ENCODE measurements around the gene SEC14L2.
"Not testable (repeated sequence)": the region's sequence is repeated elsewhere in the genome, so short reads cannot be mapped to it uniquely, and the experiment has no call there.

The SEC14L2 gene

DNA sequence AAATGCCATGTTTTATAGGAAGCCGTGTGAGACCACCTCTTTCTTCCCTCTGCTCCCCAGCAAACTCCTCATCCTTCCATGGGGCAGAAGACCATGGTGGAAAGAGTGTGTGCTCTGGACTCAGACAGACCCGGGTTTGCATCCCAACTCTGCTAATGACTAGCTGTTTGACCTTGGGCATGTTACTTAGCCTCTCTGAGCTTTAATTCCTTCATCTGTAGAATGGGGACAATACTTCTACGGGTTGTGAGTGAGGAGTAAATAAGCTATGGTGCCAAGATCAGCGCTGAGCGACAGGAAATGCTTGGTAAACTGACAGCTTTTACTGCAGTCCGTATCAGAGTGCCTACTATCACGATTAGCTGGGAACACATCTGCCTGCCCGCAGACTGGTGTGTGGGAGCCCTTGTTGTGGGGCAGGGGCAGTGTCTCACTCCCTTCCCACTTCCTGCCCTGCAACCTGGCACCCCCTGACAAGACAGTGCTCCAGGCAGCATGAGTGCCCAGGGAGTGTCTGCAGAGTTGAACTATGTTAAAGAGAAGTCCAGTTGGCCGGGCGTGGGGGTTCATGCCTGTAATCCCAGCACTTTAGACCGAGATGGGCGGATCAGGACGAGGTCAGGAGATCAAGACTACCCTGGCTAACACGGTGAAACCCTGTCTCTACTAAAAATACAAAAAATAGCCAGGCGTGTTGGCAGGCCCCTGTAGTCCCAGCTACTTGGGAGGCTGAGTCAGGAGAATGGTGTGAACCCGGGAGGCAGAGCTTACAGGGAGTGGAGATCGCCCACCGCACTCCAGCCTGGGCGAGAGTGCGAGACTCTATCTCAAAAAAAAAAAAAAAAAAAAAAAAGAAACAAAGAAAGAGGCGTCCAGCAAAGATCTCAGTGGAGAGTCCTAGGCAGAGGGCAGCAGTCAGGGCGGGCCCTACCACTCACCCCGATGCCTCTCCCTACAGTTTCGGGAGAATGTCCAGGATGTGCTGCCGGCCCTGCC lies 2.2 kb downstream of the SEC14L2 start:
- H3K36me3 ChIP-seq (ENCODE audit: control insufficient read depth, insufficient read depth, low read length), result no peaks in the 10 kb centered on the region
- H3K4me3 ChIP-seq (ENCODE audit: low read depth, low read length), result no peak overlapping the region
- H3K9ac ChIP-seq (ENCODE audit: low read depth, low read length), result no peak overlapping the region

DNA sequence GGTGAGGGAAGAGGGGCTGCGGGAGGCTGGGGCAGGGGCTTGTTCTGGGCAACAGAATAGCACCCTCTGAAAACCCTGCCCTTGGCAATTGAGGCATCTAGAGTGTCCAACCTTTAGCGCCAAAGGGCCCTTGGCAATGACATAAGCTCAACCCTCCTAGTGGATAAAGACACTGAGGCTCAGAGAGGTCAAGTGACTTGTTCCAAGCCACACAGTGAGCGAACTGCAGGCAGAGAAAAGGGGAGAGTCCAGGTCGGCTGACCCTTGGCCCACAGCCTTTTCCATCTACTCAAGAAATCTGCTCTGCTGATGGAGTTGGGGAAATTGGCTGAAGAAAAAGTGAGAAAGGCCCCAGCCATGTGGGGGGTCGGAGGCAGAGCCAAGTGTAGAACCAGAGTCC lies 2.9 kb downstream of the SEC14L2 start:
- Histone ChIP-seq H3K9me3 (ENCODE audit: control insufficient read depth, insufficient read depth, low read length) (no peaks in the 10 kb centered on the region), H3K36me3 (ENCODE audit: control insufficient read depth, insufficient read depth, low read length) (no peaks in the 10 kb centered on the region), H3K4me1 (ENCODE audit: control insufficient read depth, insufficient read depth, low read length) (peaks cover 11% of the 10 kb centered on the region), H3K4me3 (ENCODE audit: low read depth, low read length) (no peak overlapping the region), H3K27me3 (ENCODE audit: control insufficient read depth, insufficient read depth, low read length) (peaks cover 20% of the 10 kb centered on the region), H3K9ac (ENCODE audit: low read depth, low read length) (no peak overlapping the region)

More for the DNA sequence above, 2.2 kb downstream of the SEC14L2 start:
- no peaks in the 10 kb centered on the region for H3K9me3 ChIP-seq (ENCODE audit: control insufficient read depth, insufficient read depth, low read length)
- peaks cover 20% of the 10 kb centered on the region for H3K27me3 ChIP-seq (ENCODE audit: control insufficient read depth, insufficient read depth, low read length)
- H3K4me1 ChIP-seq (ENCODE audit: control insufficient read depth, insufficient read depth, low read length), result peaks cover 11% of the 10 kb centered on the region

DNA sequence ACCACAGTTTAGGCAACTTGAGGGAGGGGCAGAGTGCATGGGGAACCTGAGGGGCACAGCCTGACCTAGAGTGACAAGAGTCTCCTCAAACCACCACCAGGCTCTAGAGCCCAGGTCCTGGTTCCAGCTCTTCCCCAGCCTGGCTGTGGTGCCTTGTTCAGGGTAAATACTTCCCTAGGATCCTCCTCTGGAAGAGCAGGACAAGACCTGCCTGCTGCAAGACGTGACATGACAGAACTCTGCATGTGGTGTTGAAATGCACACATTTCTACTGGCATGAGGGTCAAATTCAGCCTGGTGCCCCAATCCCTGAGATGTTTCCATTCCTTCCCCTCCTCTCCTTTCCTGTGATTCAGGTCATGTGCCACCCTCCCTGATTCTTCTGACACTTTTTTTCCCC lies 3.3 kb downstream of the SEC14L2 start:
- peaks cover 18% of the 10 kb centered on the region for H3K27me3 ChIP-seq (ENCODE audit: control insufficient read depth, insufficient read depth, low read length)
- H3K4me3 ChIP-seq (ENCODE audit: low read depth, low read length), result no peak overlapping the region
- peaks cover 11% of the 10 kb centered on the region for H3K4me1 ChIP-seq (ENCODE audit: control insufficient read depth, insufficient read depth, low read length)
- no peaks in the 10 kb centered on the region for H3K36me3 ChIP-seq (ENCODE audit: control insufficient read depth, insufficient read depth, low read length)
- no peaks in the 10 kb centered on the region for H3K9me3 ChIP-seq (ENCODE audit: control insufficient read depth, insufficient read depth, low read length)
- no peak overlapping the region for H3K9ac ChIP-seq (ENCODE audit: low read depth, low read length)

DNA sequence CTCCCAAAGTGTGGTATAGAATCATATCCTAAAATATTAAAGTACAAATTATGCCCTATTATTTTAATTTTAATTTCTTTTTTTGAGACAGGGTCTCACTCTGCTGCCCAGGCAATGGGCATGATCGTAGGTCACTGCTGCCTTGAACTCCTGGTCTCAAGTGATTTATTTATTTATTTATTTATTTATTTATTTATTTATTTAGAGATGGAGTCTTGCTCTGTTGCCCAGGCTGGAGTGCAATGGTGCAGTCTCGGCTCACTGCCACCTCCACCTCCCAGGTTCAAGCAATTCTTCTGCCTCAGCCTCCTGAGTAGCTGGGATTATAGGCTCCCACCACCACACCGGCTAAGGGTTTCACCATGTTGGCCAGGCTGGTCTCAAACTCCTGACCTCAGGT lies 4.2 kb downstream of the SEC14L2 start:
- Histone ChIP-seq H3K27me3 (ENCODE audit: control insufficient read depth, insufficient read depth, low read length) (peaks cover 15% of the 10 kb centered on the region), H3K4me1 (ENCODE audit: control insufficient read depth, insufficient read depth, low read length) (peaks cover 11% of the 10 kb centered on the region)
- not testable (repeated sequence) for H3K9ac ChIP-seq (ENCODE audit: low read depth, low read length); H3K36me3 ChIP-seq (ENCODE audit: control insufficient read depth, insufficient read depth, low read length); H3K9me3 ChIP-seq (ENCODE audit: control insufficient read depth, insufficient read depth, low read length); H3K4me3 ChIP-seq (ENCODE audit: low read depth, low read length)

DNA sequence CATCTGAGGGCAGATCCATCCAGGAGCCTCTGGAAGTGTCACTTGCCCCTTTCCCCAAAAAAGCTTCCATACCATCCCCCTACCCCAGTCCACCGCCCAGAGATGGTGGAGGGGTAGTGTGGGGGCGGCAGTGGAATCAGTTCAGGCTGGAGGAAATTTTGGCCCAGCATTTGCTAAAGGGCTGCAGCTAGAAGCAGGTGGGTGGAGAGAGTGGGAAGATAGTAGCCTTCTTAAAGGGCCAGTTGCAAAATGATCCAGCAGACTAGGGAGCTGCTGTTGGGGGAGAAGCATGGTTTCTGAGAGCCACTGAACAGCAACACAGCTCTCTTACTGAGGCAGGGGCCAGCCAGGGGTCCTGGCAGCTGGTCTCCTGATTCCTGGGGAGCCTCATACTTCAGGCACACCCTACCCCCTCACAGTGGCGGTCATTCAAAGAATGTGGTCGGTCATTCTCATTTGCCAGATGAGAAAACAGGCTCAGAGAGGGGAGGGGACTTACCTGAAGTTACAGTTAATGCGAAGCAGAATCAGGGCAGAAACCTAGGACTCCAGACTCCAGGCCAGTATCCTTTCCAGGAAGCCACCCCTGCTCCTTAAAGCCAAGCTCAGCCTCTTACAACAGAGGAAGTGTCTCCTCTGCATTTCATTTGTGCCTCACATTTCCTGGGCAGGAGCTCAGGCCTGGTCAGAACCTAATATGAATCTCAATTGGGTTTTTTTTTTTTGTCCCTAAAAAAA lies 5.4 kb downstream of the SEC14L2 start:
- peak overlapping the region; percentile 37 for H3K9ac ChIP-seq (ENCODE audit: low read depth, low read length)

DNA sequence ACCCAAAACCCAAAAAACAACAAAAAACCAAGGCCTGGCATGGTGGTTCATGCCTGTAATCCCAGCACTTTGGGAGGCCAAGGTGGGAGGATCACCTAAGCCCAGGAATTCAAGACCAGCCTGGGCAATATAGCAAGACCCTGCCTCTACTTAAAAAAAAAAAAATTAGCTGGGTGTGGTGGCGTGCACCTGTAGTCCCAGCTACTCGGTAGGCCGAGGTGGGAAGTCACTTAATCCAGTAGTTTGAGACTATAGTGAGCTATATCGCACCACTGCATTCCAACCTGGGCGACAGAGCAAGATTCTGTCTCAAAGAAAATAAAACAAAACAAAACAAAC lies 5.9 kb downstream of the SEC14L2 start:
- not testable (repeated sequence) for H3K9ac ChIP-seq (ENCODE audit: low read depth, low read length); H3K9me3 ChIP-seq (ENCODE audit: control insufficient read depth, insufficient read depth, low read length); H3K4me3 ChIP-seq (ENCODE audit: low read depth, low read length); H3K27me3 ChIP-seq (ENCODE audit: control insufficient read depth, insufficient read depth, low read length); H3K36me3 ChIP-seq (ENCODE audit: control insufficient read depth, insufficient read depth, low read length)
- H3K4me1 ChIP-seq (ENCODE audit: control insufficient read depth, insufficient read depth, low read length), result peaks cover 11% of the 10 kb centered on the region

More for the DNA sequence above, 5.4 kb downstream of the SEC14L2 start:
- peaks cover 11% of the 10 kb centered on the region for H3K4me1 ChIP-seq (ENCODE audit: control insufficient read depth, insufficient read depth, low read length)
- H3K36me3 ChIP-seq (ENCODE audit: control insufficient read depth, insufficient read depth, low read length), result peaks cover 5% of the 10 kb centered on the region
- H3K9me3 ChIP-seq (ENCODE audit: control insufficient read depth, insufficient read depth, low read length), result no peaks in the 10 kb centered on the region
- H3K27me3 ChIP-seq (ENCODE audit: control insufficient read depth, insufficient read depth, low read length), result peaks cover 13% of the 10 kb centered on the region
- no peak overlapping the region for H3K4me3 ChIP-seq (ENCODE audit: low read depth, low read length)

DNA sequence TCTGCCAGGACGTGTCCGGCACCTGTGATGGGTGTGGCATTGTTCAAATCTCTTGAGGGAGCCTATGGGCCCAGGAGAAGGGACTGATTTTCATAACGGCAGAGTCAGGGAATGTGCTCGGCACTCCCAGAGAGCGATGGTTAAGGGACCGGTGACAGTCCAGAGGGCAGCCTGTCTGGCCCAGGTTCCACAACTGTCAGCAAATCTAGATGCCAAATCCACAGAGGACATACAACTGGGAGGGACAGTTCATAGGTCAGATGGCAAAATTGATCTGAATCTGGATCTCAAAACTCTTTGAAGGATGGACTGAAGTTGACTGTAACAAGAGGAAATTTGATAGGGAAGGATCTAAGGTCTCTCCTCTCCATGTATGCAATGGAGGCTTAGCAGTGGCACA lies 7.5 kb downstream of the SEC14L2 start:
- Histone ChIP-seq H3K9me3 (ENCODE audit: control insufficient read depth, insufficient read depth, low read length) (no peaks in the 10 kb centered on the region), H3K4me1 (ENCODE audit: control insufficient read depth, insufficient read depth, low read length) (peaks cover 7% of the 10 kb centered on the region), H3K27me3 (ENCODE audit: control insufficient read depth, insufficient read depth, low read length) (no peaks in the 10 kb centered on the region), H3K9ac (ENCODE audit: low read depth, low read length) (no peak overlapping the region), H3K36me3 (ENCODE audit: control insufficient read depth, insufficient read depth, low read length) (peaks cover 7% of the 10 kb centered on the region), H3K4me3 (ENCODE audit: low read depth, low read length) (no peak overlapping the region)

DNA sequence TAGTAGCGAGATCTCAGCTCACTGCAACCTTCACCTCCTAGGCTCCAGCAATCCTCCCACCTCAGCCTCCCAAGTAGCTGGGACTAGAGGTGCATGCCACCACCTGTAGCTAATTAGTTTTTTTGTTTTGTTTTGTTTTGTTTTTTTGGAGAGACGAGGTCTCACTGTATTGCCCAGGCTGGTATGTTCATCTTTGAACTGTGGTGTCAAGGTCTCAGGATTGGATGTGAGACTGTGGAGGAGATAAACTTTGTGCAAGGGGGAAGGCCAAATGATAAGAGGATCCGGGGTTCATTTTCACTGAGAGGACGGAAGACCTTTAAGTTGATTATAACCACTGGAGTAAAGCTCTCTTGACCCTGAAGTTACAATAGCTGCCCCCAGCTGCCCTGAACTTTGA lies 8.9 kb downstream of the SEC14L2 start:
- peaks cover 7% of the 10 kb centered on the region for H3K4me1 ChIP-seq (ENCODE audit: control insufficient read depth, insufficient read depth, low read length)
- peaks cover 12% of the 10 kb centered on the region for H3K36me3 ChIP-seq (ENCODE audit: control insufficient read depth, insufficient read depth, low read length)
- H3K4me3 ChIP-seq (ENCODE audit: low read depth, low read length), result no peak overlapping the region
- H3K27me3 ChIP-seq (ENCODE audit: control insufficient read depth, insufficient read depth, low read length), result no peaks in the 10 kb centered on the region
- H3K9ac ChIP-seq (ENCODE audit: low read depth, low read length), result no peak overlapping the region
- no peaks in the 10 kb centered on the region for H3K9me3 ChIP-seq (ENCODE audit: control insufficient read depth, insufficient read depth, low read length)

DNA sequence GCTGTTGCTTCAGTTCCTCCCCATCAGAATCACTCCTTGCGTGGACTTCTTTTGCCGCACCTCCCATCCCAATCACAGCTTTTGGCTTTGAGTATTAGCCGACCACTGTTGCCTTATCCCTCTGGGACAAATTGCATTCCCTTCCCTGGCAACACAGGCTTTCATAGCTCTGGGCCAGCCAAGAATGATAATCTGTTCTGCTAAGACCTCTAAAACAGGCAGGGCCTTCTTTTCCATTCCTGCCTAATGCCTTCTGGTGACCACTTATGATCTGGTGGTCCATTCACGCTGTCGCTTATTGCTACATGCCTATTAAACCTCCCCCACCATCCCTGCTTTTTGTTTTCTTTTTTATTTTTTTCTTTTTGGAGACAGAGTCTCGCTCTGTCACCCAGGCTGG lies 9.6 kb downstream of the SEC14L2 start:
- Histone ChIP-seq H3K9me3 (ENCODE audit: control insufficient read depth, insufficient read depth, low read length) (no peaks in the 10 kb centered on the region), H3K4me1 (ENCODE audit: control insufficient read depth, insufficient read depth, low read length) (peaks cover 7% of the 10 kb centered on the region), H3K36me3 (ENCODE audit: control insufficient read depth, insufficient read depth, low read length) (peaks cover 12% of the 10 kb centered on the region), H3K4me3 (ENCODE audit: low read depth, low read length) (no peak overlapping the region), H3K27me3 (ENCODE audit: control insufficient read depth, insufficient read depth, low read length) (no peaks in the 10 kb centered on the region), H3K9ac (ENCODE audit: low read depth, low read length) (no peak overlapping the region)

DNA sequence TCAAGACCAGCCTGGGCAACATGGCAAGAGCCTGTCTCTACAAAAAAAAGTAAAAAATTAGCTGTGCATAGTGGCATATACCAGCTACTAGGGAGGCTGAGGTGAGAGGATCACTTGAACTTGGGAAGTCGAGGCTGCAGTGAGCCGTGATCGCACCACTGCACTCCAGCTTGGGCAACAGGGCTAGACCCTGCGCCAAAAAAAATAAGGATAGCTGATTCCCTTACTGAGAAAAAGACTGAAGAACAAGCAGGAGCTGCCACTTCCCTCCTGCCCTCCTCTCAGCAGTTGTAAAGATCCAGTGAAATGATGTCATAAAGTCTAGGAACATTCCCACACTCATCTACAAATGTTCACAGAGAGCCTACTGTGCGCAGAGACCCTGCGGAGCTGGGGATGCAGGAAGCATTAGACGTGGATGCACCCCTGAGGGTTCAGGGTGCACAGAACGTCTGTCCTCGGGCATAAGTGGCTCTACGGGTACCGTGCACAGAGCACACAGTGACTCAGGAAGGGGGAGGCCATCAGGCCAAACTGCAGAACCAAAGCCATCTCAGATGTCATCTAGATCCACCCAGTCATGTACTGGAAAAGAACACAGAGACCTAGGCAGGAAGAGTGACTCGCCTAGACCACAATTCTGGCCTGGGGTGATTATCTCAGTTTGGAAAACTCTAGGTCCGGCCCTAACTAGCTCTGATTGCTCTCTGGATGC lies 11.7 kb downstream of the SEC14L2 start:
- Histone ChIP-seq H3K9me3 (ENCODE audit: control insufficient read depth, insufficient read depth, low read length) (no peaks in the 10 kb centered on the region), H3K4me3 (ENCODE audit: low read depth, low read length) (no peak overlapping the region), H3K4me1 (ENCODE audit: control insufficient read depth, insufficient read depth, low read length) (no peaks in the 10 kb centered on the region), H3K27me3 (ENCODE audit: control insufficient read depth, insufficient read depth, low read length) (no peaks in the 10 kb centered on the region), H3K9ac (ENCODE audit: low read depth, low read length) (no peak overlapping the region), H3K36me3 (ENCODE audit: control insufficient read depth, insufficient read depth, low read length) (peaks cover 16% of the 10 kb centered on the region)

DNA sequence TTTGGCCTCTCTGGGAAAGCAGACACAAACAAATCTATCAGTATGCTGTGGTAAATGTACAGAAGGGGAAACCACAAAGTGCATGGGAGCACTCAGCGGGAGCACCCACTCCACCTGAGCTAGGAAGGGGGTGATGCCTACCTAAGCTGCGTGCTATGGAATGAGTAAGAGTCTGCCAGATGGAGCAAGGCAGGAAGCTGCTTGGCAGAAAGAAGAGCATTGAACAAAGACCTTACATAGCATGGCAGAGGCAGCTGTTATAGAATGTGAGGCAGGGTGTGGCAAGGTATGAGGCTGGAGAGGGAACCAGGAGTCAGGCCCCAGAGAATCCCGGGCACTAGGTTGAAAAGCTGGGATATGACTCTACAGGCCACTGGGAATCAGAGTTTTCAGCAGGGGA lies 15.0 kb downstream of the SEC14L2 start:
- Histone ChIP-seq H3K9ac (ENCODE audit: low read depth, low read length) (no peak overlapping the region), H3K36me3 (ENCODE audit: control insufficient read depth, insufficient read depth, low read length) (peaks cover 21% of the 10 kb centered on the region), H3K4me3 (ENCODE audit: low read depth, low read length) (no peak overlapping the region), H3K27me3 (ENCODE audit: control insufficient read depth, insufficient read depth, low read length) (no peaks in the 10 kb centered on the region), H3K4me1 (ENCODE audit: control insufficient read depth, insufficient read depth, low read length) (no peaks in the 10 kb centered on the region), H3K9me3 (ENCODE audit: control insufficient read depth, insufficient read depth, low read length) (no peaks in the 10 kb centered on the region)

All from iPS-15b (cell line).